Stomach (tissue), 4 donors: Measurements from ENCODE around the gene ABR.
A peak's percentile ranks its signal among the peaks of the same experiment; 100 is the strongest.

Experiments used
- POLR2A ChIP-seq, 4 donors: fragments of 450-650 bp; IDR thresholded peaks; one replicate each; pipeline ENCODE4 v1.6.1; 2016; ENCODE audit warnings: antibody characterized with exemption in 4 of 4, control low read depth in 2 of 4, mild to moderate bottlenecking in 1 of 4, moderate library complexity in 1 of 4
- POLR2AphosphoS5 ChIP-seq, 3 donors: sonication (generic); formaldehyde crosslinking; IDR thresholded peaks; one replicate each; pipeline ENCODE4 v1.6.1; 2016; ENCODE audit warnings: antibody characterized with exemption in 3 of 3
- TF ChIP-seq, protein P1 (sequence below), 7 experiments: fragments of 450-650 bp in 4 of 7; fragments of 200-600 bp in 3 of 7; sonication (generic) in 3 of 7; IDR thresholded peaks; one replicate each; pipeline ENCODE4 v1.5.1; 2016 to 2019; ENCODE audit warnings: antibody characterized with exemption in 7 of 7, control low read depth in 2 of 7, mild to moderate bottlenecking in 1 of 7

DNA sequence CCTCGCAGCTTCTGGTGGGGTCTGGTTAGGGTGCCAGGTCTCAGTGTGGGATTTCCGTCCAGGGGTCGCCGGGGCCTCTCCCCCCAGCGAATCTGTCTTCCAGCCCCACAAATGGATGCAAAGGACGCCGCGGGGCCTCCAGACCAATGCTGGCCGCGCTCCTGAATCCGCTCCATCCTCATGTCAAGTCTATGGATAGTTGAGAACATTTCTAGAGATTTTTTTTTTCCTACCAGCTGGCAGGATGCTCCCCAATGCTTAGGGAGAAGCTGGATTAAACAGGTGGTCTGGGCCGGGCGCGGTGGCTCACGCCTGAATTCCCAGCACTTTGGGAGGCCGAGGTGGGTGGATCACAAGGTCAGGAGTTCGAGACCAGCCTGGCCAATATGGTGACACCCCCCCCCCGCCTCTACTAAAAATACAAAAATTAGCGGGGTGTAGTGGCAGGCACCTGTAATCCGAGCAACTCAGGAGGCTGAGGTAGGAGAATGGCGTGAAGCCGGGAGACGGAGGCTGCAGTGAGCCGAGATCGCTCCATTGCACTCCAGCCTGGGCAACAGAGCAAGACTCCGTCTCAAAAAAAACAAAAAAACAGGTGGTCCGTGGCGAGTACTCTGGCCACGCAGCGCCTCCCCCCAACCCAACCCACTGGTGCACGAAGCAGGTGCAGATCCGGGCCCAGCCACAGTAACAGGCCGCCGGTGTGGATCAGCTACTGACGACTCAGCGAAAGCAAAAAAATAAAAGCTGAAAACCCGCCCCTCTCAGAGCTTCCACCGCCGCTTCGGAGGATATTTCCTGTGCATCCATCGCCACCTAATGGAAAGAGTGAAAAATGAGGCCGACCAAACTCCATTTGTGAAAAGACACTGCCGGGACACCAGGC lies 199.1 kb downstream of the ABR start:
- TF ChIP-seq, protein P1, sequence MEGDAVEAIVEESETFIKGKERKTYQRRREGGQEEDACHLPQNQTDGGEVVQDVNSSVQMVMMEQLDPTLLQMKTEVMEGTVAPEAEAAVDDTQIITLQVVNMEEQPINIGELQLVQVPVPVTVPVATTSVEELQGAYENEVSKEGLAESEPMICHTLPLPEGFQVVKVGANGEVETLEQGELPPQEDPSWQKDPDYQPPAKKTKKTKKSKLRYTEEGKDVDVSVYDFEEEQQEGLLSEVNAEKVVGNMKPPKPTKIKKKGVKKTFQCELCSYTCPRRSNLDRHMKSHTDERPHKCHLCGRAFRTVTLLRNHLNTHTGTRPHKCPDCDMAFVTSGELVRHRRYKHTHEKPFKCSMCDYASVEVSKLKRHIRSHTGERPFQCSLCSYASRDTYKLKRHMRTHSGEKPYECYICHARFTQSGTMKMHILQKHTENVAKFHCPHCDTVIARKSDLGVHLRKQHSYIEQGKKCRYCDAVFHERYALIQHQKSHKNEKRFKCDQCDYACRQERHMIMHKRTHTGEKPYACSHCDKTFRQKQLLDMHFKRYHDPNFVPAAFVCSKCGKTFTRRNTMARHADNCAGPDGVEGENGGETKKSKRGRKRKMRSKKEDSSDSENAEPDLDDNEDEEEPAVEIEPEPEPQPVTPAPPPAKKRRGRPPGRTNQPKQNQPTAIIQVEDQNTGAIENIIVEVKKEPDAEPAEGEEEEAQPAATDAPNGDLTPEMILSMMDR (IDR thresholded peaks at IDR 0.05) = peak in 5 of 7 experiments; percentile 53 to 89 (median 68)
- TF ChIP-seq POLR2A (IDR thresholded peaks at IDR 0.05) (no peak), POLR2AphosphoS5 (IDR thresholded peaks at IDR 0.05) (peak in 2 of 3 donors; percentile 21 to 71)
